ENCODE data around the gene MCF2L2.

GRCh38 chr3:183359036-183359435 lies 69.4 kb downstream of the MCF2L2 start:
- TF ChIP-seq CTCF (IDR thresholded peaks at IDR 0.05; ENCODE audit: poor library complexity, severe bottlenecking) (no peak), EZH2 (IDR thresholded peaks at IDR 0.05; ENCODE audit: borderline replicate concordance, insufficient read depth, low read length, poor library complexity, severe bottlenecking) (no peak), RAD21 (conservative IDR thresholded peaks at IDR 0.05) (no peak)
